Measurements from ENCODE around the gene PPP6R3.

The PPP6R3 gene

GRCh38 chr11:68424101-68424632 lies 36.4 kb upstream of the PPP6R3 start:
- H3K4me1 ChIP-seq (ENCODE audit: insufficient read depth, low read length, severe bottlenecking): no peaks in the 10 kb centered on the region
- H3K9me3 ChIP-seq (ENCODE audit: low read length): 0 out of 2 replicates have a peak, but pooled peaks cover 2% of the 10 kb centered on the region
- no peaks in the 10 kb centered on the region for H4K20me1 ChIP-seq (ENCODE audit: insufficient read depth, low read length)
- H3K79me2 ChIP-seq (ENCODE audit: insufficient read depth, low read length): no peaks in the 10 kb centered on the region
- H3K36me3 ChIP-seq (ENCODE audit: insufficient read depth, low read length): no peaks in the 10 kb centered on the region
- TF ChIP-seq CTCF (IDR thresholded peaks at IDR 0.05; ENCODE audit: low read length) (no peak), EZH2 (IDR thresholded peaks at IDR 0.05; ENCODE audit: borderline replicate concordance, low read length) (no peak)
- H3K9ac ChIP-seq (ENCODE audit: low read length): no peak overlapping the region
- no peak overlapping the region for H2AFZ ChIP-seq (ENCODE audit: low read length)
- no peaks in the 10 kb centered on the region for H3K9me2 ChIP-seq (ENCODE audit: low read depth, low read length)
- H3K4me2 ChIP-seq (ENCODE audit: low read length): no peak overlapping the region
- no peak overlapping the region for H3K4me3 ChIP-seq (ENCODE audit: low read depth, low read length, poor library complexity, severe bottlenecking)
- H3F3A ChIP-seq (ENCODE audit: insufficient read depth, low read length): no peaks in the 10 kb centered on the region
- H3K27ac ChIP-seq (ENCODE audit: low read depth, low read length, poor library complexity, severe bottlenecking): no peak overlapping the region
- H3K27me3 ChIP-seq (ENCODE audit: insufficient read depth, low read length): peaks cover 8% of the 10 kb centered on the region; the same call in 1 of the 2 replicates

GRCh38 chr11:68424981-68425865 lies 35.3 kb upstream of the PPP6R3 start:
- Histone ChIP-seq H3K27me3 (ENCODE audit: insufficient read depth, low read length) (peaks cover 8% of the 10 kb centered on the region; the same call in 1 of the 2 replicates), H3K27ac (ENCODE audit: low read depth, low read length, poor library complexity, severe bottlenecking) (no peak overlapping the region), H4K20me1 (ENCODE audit: insufficient read depth, low read length) (no peaks in the 10 kb centered on the region), H2AFZ (ENCODE audit: low read length) (no peak overlapping the region), H3K4me3 (ENCODE audit: low read depth, low read length, poor library complexity, severe bottlenecking) (no peak overlapping the region), H3K9me2 (ENCODE audit: low read depth, low read length) (no peaks in the 10 kb centered on the region), H3K79me2 (ENCODE audit: insufficient read depth, low read length) (no peaks in the 10 kb centered on the region), H3K4me1 (ENCODE audit: insufficient read depth, low read length, severe bottlenecking) (no peaks in the 10 kb centered on the region), H3K9ac (ENCODE audit: low read length) (no peak overlapping the region), H3K36me3 (ENCODE audit: insufficient read depth, low read length) (no peaks in the 10 kb centered on the region; the same call in 1 of the 2 replicates), H3K4me2 (ENCODE audit: low read length) (no peak overlapping the region), H3K9me3 (ENCODE audit: low read length) (peaks cover 9% of the 10 kb centered on the region; the same call in 1 of the 2 replicates), H3F3A (ENCODE audit: insufficient read depth, low read length) (no peaks in the 10 kb centered on the region)
- TF ChIP-seq EZH2 (IDR thresholded peaks at IDR 0.05; ENCODE audit: borderline replicate concordance, low read length) (no peak), CTCF (IDR thresholded peaks at IDR 0.05; ENCODE audit: low read length) (no peak)

GRCh38 chr11:68425866-68426380 lies 34.6 kb upstream of the PPP6R3 start:
- H3K4me3 ChIP-seq (ENCODE audit: low read depth, low read length, poor library complexity, severe bottlenecking): no peak overlapping the region
- H3K27ac ChIP-seq (ENCODE audit: low read depth, low read length, poor library complexity, severe bottlenecking): no peak overlapping the region
- H3K9me3 ChIP-seq (ENCODE audit: low read length): peaks cover 9% of the 10 kb centered on the region; the same call in 1 of the 2 replicates
- no peaks in the 10 kb centered on the region; the same call in 1 of the 2 replicates for H3K36me3 ChIP-seq (ENCODE audit: insufficient read depth, low read length)
- no peaks in the 10 kb centered on the region for H3F3A ChIP-seq (ENCODE audit: insufficient read depth, low read length)
- TF ChIP-seq EZH2 (IDR thresholded peaks at IDR 0.05; ENCODE audit: borderline replicate concordance, low read length) (no peak), CTCF (IDR thresholded peaks at IDR 0.05; ENCODE audit: low read length) (no peak)
- no peak overlapping the region for H2AFZ ChIP-seq (ENCODE audit: low read length)
- no peak overlapping the region for H3K9ac ChIP-seq (ENCODE audit: low read length)
- H3K9me2 ChIP-seq (ENCODE audit: low read depth, low read length): no peaks in the 10 kb centered on the region
- no peaks in the 10 kb centered on the region for H3K4me1 ChIP-seq (ENCODE audit: insufficient read depth, low read length, severe bottlenecking)
- no peaks in the 10 kb centered on the region for H4K20me1 ChIP-seq (ENCODE audit: insufficient read depth, low read length)
- peaks cover 8% of the 10 kb centered on the region; the same call in 1 of the 2 replicates for H3K27me3 ChIP-seq (ENCODE audit: insufficient read depth, low read length)
- H3K79me2 ChIP-seq (ENCODE audit: insufficient read depth, low read length): no peaks in the 10 kb centered on the region
- no peak overlapping the region for H3K4me2 ChIP-seq (ENCODE audit: low read length)

All from OCI-LY1 (cell line).